NB4 (cell line): ENCODE data around the gene PHF21B.

Experiments
- MYC ChIP-seq: IDR thresholded peaks from 2 replicates; pipeline ENCODE4 v1.6.1; 2011; ENCODE audit warnings: low read depth, low read length
- POLR2A ChIP-seq: IDR thresholded peaks from 2 replicates; pipeline ENCODE4 v1.6.1; 2011; ENCODE audit warnings: mild to moderate bottlenecking; ENCODE audit not compliant: insufficient read length; ENCODE audit errors: extremely low read depth
- TF ChIP-seq, protein P1 (sequence below): IDR thresholded peaks from one replicate; pipeline ENCODE4 v1.5.1; 2012; ENCODE audit warnings: low read depth, low read length
- TF ChIP-seq, protein P2 (sequence below): IDR thresholded peaks from 2 replicates; pipeline ENCODE4 v1.6.1; 2011; ENCODE audit warnings: low read depth, low read length

DNA sequence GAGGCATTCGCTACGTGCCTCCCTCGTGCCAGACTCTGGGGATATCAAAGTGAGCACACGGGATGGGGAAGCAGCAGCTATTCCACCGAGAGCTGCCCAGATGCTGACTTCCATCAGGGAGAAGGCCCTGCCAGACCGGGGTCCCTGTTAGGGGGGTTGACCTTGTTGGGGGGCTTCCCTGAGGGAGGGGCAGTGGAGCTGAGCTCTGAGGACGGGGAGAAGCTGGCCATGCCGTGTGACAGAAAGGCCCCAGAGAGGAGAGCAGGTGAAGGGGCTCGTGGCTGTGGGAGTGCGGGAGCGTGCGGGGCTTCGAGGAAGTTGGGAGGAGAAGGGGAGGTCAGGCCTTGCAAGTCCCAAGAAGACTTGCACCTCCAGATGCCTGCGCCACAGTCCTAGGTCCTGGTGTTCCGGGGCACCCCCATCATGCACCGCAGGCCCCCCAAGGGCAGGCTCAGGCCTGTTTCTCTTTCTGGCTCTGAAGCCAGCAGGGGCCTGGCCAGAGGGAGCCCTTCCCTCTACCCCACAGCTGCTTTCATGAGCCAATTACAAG is 163.0 kb downstream of the PHF21B start:
- TF ChIP-seq POLR2A (no peak), MYC (no peak)
- TF ChIP-seq, protein P1, sequence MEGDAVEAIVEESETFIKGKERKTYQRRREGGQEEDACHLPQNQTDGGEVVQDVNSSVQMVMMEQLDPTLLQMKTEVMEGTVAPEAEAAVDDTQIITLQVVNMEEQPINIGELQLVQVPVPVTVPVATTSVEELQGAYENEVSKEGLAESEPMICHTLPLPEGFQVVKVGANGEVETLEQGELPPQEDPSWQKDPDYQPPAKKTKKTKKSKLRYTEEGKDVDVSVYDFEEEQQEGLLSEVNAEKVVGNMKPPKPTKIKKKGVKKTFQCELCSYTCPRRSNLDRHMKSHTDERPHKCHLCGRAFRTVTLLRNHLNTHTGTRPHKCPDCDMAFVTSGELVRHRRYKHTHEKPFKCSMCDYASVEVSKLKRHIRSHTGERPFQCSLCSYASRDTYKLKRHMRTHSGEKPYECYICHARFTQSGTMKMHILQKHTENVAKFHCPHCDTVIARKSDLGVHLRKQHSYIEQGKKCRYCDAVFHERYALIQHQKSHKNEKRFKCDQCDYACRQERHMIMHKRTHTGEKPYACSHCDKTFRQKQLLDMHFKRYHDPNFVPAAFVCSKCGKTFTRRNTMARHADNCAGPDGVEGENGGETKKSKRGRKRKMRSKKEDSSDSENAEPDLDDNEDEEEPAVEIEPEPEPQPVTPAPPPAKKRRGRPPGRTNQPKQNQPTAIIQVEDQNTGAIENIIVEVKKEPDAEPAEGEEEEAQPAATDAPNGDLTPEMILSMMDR = no peak
- TF ChIP-seq, protein P2, sequence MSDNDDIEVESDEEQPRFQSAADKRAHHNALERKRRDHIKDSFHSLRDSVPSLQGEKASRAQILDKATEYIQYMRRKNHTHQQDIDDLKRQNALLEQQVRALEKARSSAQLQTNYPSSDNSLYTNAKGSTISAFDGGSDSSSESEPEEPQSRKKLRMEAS = no peak
